SK-N-MC (cell line): Measurements from ENCODE around the gene PDCD1.

ENCODE experiments used
- DNase-seq: peaks from one replicate; pipeline ENCODE4 v3.0.0-alpha.2; 2011; ENCODE audit warnings: low read depth, low spot score
- H3K27ac ChIP-seq: fragments of 200-600 bp; sonication (generic); 2 replicates; pipeline ENCODE4 v1.5.1; 2016; ENCODE audit warnings: mixed run types
- H3K36me3 ChIP-seq: fragments of 200-600 bp; sonication (generic); 2 replicates; pipeline ENCODE4 v1.6.1; 2017; ENCODE audit warnings: antibody characterized with exemption, low read length, mixed read lengths; ENCODE audit not compliant: insufficient read depth
- H3K4me3 ChIP-seq: fragments of 200-600 bp; sonication (generic); 2 replicates; pipeline ENCODE4 v1.5.1; 2016
- H3K9ac ChIP-seq: fragments of 200-600 bp; sonication (generic); 2 replicates; pipeline ENCODE4 v1.8.0; 2017; ENCODE audit warnings: mixed run types, mixed read lengths; ENCODE audit not compliant: insufficient read length
- H3K9me3 ChIP-seq: fragments of 200-600 bp; sonication (generic); 2 replicates; pipeline ENCODE4 v1.6.1; 2017; ENCODE audit warnings: low read depth, mild to moderate bottlenecking, antibody characterized with exemption, low read length, moderate library complexity, mixed read lengths
- EZH2 ChIP-seq: fragments of 200-600 bp; sonication (generic); IDR thresholded peaks from one replicate; pipeline ENCODE4 v1.6.1; 2017; ENCODE audit warnings: antibody characterized with exemption
- FOXP2 ChIP-seq: optimal IDR thresholded peaks from 2 replicates; pipeline ENCODE3; 2011; ENCODE audit warnings: mild to moderate bottlenecking, moderate library complexity; ENCODE audit not compliant: insufficient read depth; ENCODE audit errors: extremely low read length, control extremely low read depth
- POLR2AphosphoS5 ChIP-seq: IDR thresholded peaks from 2 replicates; pipeline ENCODE4 v1.6.1; 2012; ENCODE audit warnings: mild to moderate bottlenecking, low read depth, low read length, borderline replicate concordance

PDCD1 gene

DNA sequence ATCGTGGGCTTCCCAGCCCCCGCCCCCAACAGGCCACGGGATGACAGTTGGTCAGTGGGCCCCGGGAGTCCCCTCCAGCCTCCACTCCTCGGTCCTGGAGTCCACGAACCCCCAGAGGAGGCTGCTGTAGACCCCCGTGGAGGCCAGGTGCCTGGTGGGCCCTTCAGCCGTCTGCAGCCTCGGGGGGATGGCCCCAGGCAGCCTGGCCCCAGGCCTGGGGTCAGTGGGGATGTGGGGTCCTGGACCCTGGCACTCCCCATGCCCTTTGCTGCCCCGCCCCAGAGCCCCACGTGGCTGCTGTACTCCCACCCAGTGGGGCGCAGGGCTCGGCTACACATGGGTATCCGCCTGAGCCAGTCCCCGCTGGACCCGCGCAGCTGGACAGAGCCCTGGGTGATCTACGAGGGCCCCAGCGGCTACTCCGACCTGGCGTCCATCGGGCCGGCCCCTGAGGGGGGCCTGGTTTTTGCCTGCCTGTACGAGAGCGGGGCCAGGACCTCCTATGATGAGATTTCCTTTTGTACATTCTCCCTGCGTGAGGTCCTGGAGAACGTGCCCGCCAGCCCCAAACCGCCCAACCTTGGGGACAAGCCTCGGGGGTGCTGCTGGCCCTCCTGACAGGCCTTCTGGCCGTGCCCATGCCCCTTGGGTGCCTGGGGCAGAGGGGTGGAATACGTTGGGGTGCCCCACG is 42.1 kb downstream of the PDCD1 start:
- H3K4me3 ChIP-seq, result no peak overlapping the region
- no peaks in the 10 kb centered on the region for H3K9me3 ChIP-seq
- TF ChIP-seq EZH2, result no peak
- no peak for TF ChIP-seq FOXP2
- no peak for TF ChIP-seq POLR2AphosphoS5
- no peak overlapping the region for H3K9ac ChIP-seq
- H3K36me3 ChIP-seq, result no peaks in the 10 kb centered on the region
- H3K27ac ChIP-seq, result peak overlapping the region; percentile 68
- DNase-seq, result no peak

- no peak for DNase-seq
- H3K9me3 ChIP-seq, result no peaks in the 10 kb centered on the region
- H3K27ac ChIP-seq, result no peak overlapping the region
- H3K36me3 ChIP-seq, result no peaks in the 10 kb centered on the region
- no peak for TF ChIP-seq EZH2
- TF ChIP-seq POLR2AphosphoS5, result no peak
- no peak for TF ChIP-seq FOXP2
- H3K9ac ChIP-seq, result no peak overlapping the region
- no peak overlapping the region for H3K4me3 ChIP-seq
Measured at GRCh38 chr2:241815477-241816430, 42.9 kb downstream of the PDCD1 start.

GRCh38 chr2:241814643-241815476 is 43.8 kb downstream of the PDCD1 start:
- no peak overlapping the region for H3K4me3 ChIP-seq
- no peak overlapping the region for H3K9ac ChIP-seq

GRCh38 chr2:241814393-241814642 is 44.4 kb downstream of the PDCD1 start:
- peak overlapping the region; percentile 42; the same call in 1 of the 2 replicates for H3K27ac ChIP-seq
- no peaks in the 10 kb centered on the region for H3K36me3 ChIP-seq
- H3K4me3 ChIP-seq, result no peak overlapping the region
- H3K9me3 ChIP-seq, result no peaks in the 10 kb centered on the region
- no peak overlapping the region for H3K9ac ChIP-seq
- TF ChIP-seq FOXP2 (no peak), POLR2AphosphoS5 (no peak), EZH2 (no peak)
- DNase-seq, result no peak

More at GRCh38 chr2:241814643-241815476, 43.8 kb downstream of the PDCD1 start:
- no peak for TF ChIP-seq POLR2AphosphoS5
- no peak for TF ChIP-seq FOXP2
- Histone ChIP-seq H3K9me3 (no peaks in the 10 kb centered on the region), H3K27ac (no peak overlapping the region; the same call in 1 of the 2 replicates), H3K36me3 (no peaks in the 10 kb centered on the region)
- DNase-seq, result no peak

DNA sequence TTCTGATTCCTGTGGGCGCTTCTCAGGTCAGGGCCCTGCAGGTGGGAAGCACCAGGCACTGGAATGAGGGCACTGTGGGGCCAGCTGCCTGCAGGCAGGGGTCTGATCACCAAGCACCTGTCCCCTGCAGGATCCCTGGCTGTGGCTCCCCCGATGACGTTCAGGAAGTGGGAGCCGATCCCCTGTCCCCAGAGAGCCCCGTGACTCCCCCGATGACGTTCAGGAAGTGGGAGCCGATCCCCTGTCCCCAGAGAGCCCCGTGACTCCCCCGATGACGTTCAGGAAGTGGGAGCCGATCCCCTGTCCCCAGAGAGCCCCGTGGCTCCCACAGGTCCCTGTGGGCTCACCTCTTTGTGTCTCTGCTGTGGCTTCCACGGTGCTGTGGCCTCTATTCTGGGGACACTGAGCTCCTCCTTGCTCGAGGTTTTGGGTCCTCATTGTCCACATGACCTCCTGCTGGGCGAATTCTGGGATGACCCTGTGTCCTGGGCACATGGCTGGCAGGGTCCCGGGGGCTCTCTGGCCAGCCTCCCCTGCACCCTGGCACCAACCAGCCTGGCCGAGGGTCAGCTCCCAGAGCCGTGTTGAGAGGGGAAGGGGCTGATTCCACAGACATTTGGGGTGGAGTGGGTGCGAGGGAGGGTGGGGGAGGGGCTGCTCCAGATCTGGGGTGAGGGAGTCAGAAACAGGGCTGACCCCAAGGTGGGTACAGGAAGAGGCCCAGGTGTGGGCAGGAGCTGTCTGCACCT is 44.9 kb downstream of the PDCD1 start:
- Histone ChIP-seq H3K9ac (peak overlapping the region; percentile 70), H3K27ac (peak overlapping the region; percentile 78), H3K9me3 (no peaks in the 10 kb centered on the region), H3K36me3 (no peaks in the 10 kb centered on the region), H3K4me3 (peak overlapping the region; percentile 38; the same call in 1 of the 2 replicates)
- TF ChIP-seq POLR2AphosphoS5, result peak; percentile 30; the same call in 1 of the 2 replicates
- no peak for TF ChIP-seq FOXP2
- DNase-seq, result no peak

DNA sequence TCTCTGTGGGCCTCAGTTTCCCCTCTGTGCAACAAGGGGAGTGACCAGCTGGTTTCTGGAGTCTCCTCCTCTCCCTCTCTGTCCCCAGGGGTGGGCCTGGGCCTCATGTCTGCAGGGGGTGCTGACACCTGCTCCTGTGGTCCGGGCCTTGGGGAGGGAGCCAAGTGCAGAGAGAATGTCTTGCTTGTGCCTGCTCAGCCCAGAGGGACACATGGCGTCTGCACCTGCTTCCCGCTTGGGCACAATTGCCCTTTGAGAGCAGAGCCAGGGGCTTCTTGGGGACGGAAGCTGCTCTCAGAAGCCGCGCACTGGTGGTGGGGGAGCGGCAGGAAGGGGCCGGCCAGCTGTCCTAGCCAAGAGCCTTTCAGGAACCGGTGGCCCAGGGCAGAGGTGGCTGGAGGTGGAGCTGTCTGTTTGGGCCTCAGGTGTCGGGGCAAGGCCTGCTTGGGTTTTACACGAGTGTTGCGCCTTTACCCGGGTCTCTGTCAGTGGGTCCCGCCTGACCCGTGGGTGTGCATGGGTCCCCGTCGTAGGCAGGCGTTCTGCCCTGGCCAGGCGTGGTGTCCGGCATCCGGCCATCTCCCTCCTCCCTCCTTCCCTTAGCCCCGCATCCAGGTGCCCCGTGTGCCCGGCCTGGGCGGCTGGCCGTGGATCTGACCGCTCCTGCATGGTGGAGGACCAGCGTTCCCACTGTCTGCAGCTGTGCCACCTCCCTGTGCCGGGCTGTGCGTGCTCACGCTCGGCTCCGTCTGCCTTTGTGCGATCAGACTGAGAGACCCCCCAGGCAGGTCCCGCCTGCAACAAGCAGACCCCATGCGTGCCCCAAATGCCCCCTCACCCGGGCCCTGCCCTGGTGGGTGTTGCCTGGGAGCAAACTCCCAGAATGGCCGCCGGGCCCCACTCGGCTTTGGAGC is 45.7 kb downstream of the PDCD1 start:
- TF ChIP-seq POLR2AphosphoS5 (no peak), EZH2 (no peak), FOXP2 (no peak)
- Histone ChIP-seq H3K27ac (peak overlapping the region; percentile 57), H3K9me3 (no peaks in the 10 kb centered on the region), H3K4me3 (no peak overlapping the region), H3K9ac (no peak overlapping the region), H3K36me3 (no peaks in the 10 kb centered on the region)
- DNase-seq, result no peak

DNA sequence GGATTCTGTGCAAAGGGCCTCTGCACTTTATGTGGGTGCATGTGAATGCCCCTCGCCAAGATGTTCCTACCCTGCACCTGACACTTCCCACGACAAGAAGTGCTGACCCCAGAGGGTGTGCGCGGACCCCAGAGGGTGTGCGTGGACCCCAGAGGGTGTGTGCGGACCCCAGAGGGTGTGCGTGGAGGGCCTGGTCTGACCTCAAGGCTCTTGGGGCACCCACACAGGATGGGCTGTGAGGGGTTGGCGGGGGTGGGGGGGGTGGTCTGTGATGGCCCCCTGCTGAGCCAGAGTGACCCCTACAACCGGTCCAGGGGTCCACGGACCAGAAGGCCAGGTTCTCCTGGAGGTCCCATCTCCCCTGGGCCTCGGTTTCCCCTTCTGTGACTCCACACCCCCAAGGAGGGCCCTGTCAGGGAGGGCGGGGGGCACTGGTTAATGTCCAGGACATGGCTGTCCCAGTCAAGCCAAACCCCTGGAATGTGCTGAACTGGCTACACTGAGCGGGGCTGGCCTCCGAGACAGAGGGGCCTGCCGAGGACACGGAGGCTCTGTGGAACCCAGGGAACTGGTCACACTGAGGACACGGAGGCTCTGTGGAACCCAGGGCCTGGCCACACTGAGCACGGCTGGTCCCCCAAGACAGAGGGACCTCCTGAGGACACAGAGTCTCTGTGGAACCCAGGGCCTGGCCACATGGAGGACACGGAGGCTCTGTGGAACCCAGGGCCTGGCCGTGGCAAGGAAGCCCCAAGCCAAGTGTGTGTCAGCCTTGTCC is 46.6 kb downstream of the PDCD1 start:
- Histone ChIP-seq H3K9me3 (no peaks in the 10 kb centered on the region), H3K27ac (no peak overlapping the region), H3K9ac (no peak overlapping the region), H3K36me3 (no peaks in the 10 kb centered on the region), H3K4me3 (no peak overlapping the region)
- TF ChIP-seq POLR2AphosphoS5, result no peak
- TF ChIP-seq FOXP2, result no peak
- TF ChIP-seq EZH2, result no peak
- no peak for DNase-seq
